ENCODE measurements around the gene FAM53C.

FAM53C gene

DNA sequence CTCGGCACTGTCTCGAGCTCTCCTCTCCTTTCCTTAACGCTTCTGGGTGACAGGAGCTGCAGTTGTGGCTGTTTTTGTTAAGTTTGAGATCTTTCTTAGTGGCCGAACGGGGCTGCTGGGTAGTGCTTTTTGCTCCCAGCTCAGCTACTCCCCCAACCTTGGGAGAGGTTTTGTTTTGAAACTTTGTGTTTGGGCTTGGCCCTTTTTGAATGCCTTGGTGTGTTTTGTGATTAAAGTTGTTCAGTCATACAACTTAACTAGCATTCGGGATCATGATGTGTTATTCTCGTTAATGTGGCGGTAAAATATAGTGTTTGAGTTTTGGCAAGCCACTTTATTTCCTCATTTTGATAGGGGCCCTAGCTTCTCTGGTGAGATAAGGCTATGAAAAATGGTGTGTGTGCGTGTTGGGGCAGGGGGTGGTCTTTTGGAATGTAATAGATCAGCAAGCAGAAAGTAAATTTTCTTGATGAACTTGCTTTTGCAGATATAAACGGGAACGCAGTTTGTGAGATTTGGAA is 15.6 kb downstream of the FAM53C start:
- TF ChIP-seq BACH2 (CRISPR knock-in tag; IDR thresholded peaks at IDR 0.05; ENCODE audit: borderline replicate concordance), result no peak
- TF ChIP-seq TSHZ2 (CRISPR knock-in tag; IDR thresholded peaks at IDR 0.05), result no peak
- no peak for TF ChIP-seq POU6F1 (CRISPR knock-in tag; IDR thresholded peaks at IDR 0.05; ENCODE audit: borderline replicate concordance, low read depth)
- no peak for TF ChIP-seq GLIS3 (CRISPR knock-in tag; IDR thresholded peaks at IDR 0.05)
- no peak for TF ChIP-seq SNAI2 (CRISPR knock-in tag; IDR thresholded peaks at IDR 0.05)
- TF ChIP-seq, protein P1, sequence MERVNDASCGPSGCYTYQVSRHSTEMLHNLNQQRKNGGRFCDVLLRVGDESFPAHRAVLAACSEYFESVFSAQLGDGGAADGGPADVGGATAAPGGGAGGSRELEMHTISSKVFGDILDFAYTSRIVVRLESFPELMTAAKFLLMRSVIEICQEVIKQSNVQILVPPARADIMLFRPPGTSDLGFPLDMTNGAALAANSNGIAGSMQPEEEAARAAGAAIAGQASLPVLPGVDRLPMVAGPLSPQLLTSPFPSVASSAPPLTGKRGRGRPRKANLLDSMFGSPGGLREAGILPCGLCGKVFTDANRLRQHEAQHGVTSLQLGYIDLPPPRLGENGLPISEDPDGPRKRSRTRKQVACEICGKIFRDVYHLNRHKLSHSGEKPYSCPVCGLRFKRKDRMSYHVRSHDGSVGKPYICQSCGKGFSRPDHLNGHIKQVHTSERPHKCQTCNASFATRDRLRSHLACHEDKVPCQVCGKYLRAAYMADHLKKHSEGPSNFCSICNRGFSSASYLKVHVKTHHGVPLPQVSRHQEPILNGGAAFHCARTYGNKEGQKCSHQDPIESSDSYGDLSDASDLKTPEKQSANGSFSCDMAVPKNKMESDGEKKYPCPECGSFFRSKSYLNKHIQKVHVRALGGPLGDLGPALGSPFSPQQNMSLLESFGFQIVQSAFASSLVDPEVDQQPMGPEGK (CRISPR knock-in tag; IDR thresholded peaks at IDR 0.05; ENCODE audit: borderline replicate concordance), result no peak
- TF ChIP-seq TOX (CRISPR knock-in tag; IDR thresholded peaks at IDR 0.05; ENCODE audit: borderline replicate concordance), result no peak
- TF ChIP-seq ZFP30 (CRISPR knock-in tag; IDR thresholded peaks at IDR 0.05), result no peak
- ATAC-seq, result no peak

- no peak for TF ChIP-seq CSRNP3 (CRISPR knock-in tag; IDR thresholded peaks at IDR 0.05)
- TF ChIP-seq CSDC2 (CRISPR knock-in tag; IDR thresholded peaks at IDR 0.05), result no peak
- TF ChIP-seq ARNTL (CRISPR knock-in tag; IDR thresholded peaks at IDR 0.05; ENCODE audit: borderline replicate concordance, low read depth), result no peak
- TF ChIP-seq ZNF70 (CRISPR knock-in tag; IDR thresholded peaks at IDR 0.05), result no peak
- no peak for TF ChIP-seq TCF4 (CRISPR knock-in tag; IDR thresholded peaks at IDR 0.05; ENCODE audit: borderline replicate concordance)
- TF ChIP-seq ZC3H10 (CRISPR knock-in tag; IDR thresholded peaks at IDR 0.05), result no peak
- TF ChIP-seq BACH2 (CRISPR knock-in tag; IDR thresholded peaks at IDR 0.05; ENCODE audit: borderline replicate concordance), result no peak
- TF ChIP-seq ZNF565 (CRISPR knock-in tag; conservative IDR thresholded peaks at IDR 0.05; ENCODE audit: low read depth), result no peak
- TF ChIP-seq, protein P2, sequence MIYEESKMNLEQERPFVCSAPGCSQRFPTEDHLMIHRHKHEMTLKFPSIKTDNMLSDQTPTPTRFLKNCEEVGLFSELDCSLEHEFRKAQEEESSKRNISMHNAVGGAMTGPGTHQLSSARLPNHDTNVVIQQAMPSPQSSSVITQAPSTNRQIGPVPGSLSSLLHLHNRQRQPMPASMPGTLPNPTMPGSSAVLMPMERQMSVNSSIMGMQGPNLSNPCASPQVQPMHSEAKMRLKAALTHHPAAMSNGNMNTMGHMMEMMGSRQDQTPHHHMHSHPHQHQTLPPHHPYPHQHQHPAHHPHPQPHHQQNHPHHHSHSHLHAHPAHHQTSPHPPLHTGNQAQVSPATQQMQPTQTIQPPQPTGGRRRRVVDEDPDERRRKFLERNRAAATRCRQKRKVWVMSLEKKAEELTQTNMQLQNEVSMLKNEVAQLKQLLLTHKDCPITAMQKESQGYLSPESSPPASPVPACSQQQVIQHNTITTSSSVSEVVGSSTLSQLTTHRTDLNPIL (CRISPR knock-in tag; IDR thresholded peaks at IDR 0.05; ENCODE audit: low read depth), result no peak
- no peak for TF ChIP-seq POU6F1 (CRISPR knock-in tag; IDR thresholded peaks at IDR 0.05; ENCODE audit: borderline replicate concordance, low read depth)
- TF ChIP-seq RARB (CRISPR knock-in tag; IDR thresholded peaks at IDR 0.05), result no peak
- no peak for TF ChIP-seq PPARA (CRISPR knock-in tag; IDR thresholded peaks at IDR 0.05; ENCODE audit: borderline replicate concordance)
- no peak for TF ChIP-seq ISL1 (CRISPR knock-in tag; IDR thresholded peaks at IDR 0.05)
- TF ChIP-seq GLIS3 (CRISPR knock-in tag; IDR thresholded peaks at IDR 0.05), result no peak
- no peak for TF ChIP-seq ZNF8 (CRISPR knock-in tag; IDR thresholded peaks at IDR 0.05)
- no peak for TF ChIP-seq ZFP3 (CRISPR knock-in tag; IDR thresholded peaks at IDR 0.05)
- TF ChIP-seq TSHZ2 (CRISPR knock-in tag; IDR thresholded peaks at IDR 0.05), result no peak
- TF ChIP-seq OSR1 (CRISPR knock-in tag; IDR thresholded peaks at IDR 0.05), result no peak
- no peak for TF ChIP-seq ESRRG (CRISPR knock-in tag; IDR thresholded peaks at IDR 0.05)
- no peak for ATAC-seq
These were observed 16.3 kb downstream of the FAM53C start for GRCh38 chr5:138354387-138354786.

All from SK-N-SH treated with all-trans-retinoic acid at 6 μM for 48 hours (cell line).